ENCODE data around the gene LUC7L2.
"Not testable (repeated sequence)": the region's sequence is repeated elsewhere in the genome, so short reads cannot be mapped to it uniquely, and the experiment has no call there.

Gene LUC7L2

DNA sequence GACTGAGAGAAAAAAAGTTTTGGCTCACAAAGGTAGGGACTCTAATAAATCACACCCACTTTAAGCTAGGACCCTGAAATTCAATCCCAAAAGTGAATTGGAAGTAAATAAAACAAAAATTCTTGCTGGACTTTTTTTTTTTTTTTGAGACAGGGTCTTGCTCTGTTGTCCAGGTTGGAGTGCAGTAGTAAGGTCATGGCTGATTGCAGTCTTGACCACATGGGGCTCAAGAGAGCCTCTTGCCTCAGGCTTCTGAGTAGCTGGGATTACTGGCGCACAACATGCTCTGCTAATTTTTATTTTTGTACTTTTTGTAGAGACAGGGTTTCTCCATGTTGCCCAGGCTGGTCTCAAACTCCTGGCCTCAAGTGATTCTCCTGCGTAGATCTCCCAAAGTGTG lies 5.0 kb upstream of the LUC7L2 start:
- H3K4me3 ChIP-seq (ENCODE audit: low read depth, low read length) = no peak overlapping the region
- TF ChIP-seq POLR2A (IDR thresholded peaks at IDR 0.05; ENCODE audit: extremely low read depth, insufficient read length) (no peak), MYC (IDR thresholded peaks at IDR 0.05; ENCODE audit: low read depth, low read length) (no peak)
- TF ChIP-seq, protein P1, sequence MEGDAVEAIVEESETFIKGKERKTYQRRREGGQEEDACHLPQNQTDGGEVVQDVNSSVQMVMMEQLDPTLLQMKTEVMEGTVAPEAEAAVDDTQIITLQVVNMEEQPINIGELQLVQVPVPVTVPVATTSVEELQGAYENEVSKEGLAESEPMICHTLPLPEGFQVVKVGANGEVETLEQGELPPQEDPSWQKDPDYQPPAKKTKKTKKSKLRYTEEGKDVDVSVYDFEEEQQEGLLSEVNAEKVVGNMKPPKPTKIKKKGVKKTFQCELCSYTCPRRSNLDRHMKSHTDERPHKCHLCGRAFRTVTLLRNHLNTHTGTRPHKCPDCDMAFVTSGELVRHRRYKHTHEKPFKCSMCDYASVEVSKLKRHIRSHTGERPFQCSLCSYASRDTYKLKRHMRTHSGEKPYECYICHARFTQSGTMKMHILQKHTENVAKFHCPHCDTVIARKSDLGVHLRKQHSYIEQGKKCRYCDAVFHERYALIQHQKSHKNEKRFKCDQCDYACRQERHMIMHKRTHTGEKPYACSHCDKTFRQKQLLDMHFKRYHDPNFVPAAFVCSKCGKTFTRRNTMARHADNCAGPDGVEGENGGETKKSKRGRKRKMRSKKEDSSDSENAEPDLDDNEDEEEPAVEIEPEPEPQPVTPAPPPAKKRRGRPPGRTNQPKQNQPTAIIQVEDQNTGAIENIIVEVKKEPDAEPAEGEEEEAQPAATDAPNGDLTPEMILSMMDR (IDR thresholded peaks at IDR 0.05; ENCODE audit: low read depth, low read length) = no peak
- TF ChIP-seq, protein P2, sequence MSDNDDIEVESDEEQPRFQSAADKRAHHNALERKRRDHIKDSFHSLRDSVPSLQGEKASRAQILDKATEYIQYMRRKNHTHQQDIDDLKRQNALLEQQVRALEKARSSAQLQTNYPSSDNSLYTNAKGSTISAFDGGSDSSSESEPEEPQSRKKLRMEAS (IDR thresholded peaks at IDR 0.05; ENCODE audit: low read depth, low read length) = no peak
- peak; percentile 43 for DNase-seq (ENCODE audit: low read depth)

- DNase-seq (ENCODE audit: low read depth) = peak; percentile 85
- TF ChIP-seq, protein P2 (IDR thresholded peaks at IDR 0.05; ENCODE audit: low read depth, low read length) = no peak
- no peak for TF ChIP-seq POLR2A (IDR thresholded peaks at IDR 0.05; ENCODE audit: extremely low read depth, insufficient read length)
- TF ChIP-seq MYC (IDR thresholded peaks at IDR 0.05; ENCODE audit: low read depth, low read length) = no peak
- TF ChIP-seq, protein P1 (IDR thresholded peaks at IDR 0.05; ENCODE audit: low read depth, low read length) = no peak
- no peak overlapping the region for H3K4me3 ChIP-seq (ENCODE audit: low read depth, low read length)
These were observed 4.4 kb upstream of the LUC7L2 start for GRCh38 chr7:139355320-139355719.

- H3K4me3 ChIP-seq (ENCODE audit: low read depth, low read length) = peak overlapping the region; percentile 83
- not testable (repeated sequence) for DNase-seq (ENCODE audit: low read depth)
These were observed 1.8 kb upstream of the LUC7L2 start for GRCh38 chr7:139357729-139358506.

GRCh38 chr7:139358541-139359365 lies 941 bp upstream of the LUC7L2 start:
- TF ChIP-seq, protein P2 (IDR thresholded peaks at IDR 0.05; ENCODE audit: low read depth, low read length) = no peak
- TF ChIP-seq, protein P1 (IDR thresholded peaks at IDR 0.05; ENCODE audit: low read depth, low read length) = no peak
- TF ChIP-seq MYC (IDR thresholded peaks at IDR 0.05; ENCODE audit: low read depth, low read length) = no peak
- peak; percentile 72 for DNase-seq (ENCODE audit: low read depth)
- peak overlapping the region; percentile 83 for H3K4me3 ChIP-seq (ENCODE audit: low read depth, low read length)

GRCh38 chr7:139360210-139360947 lies 685 bp downstream of the LUC7L2 start:
- TF ChIP-seq MYC (IDR thresholded peaks at IDR 0.05; ENCODE audit: low read depth, low read length) = peak; percentile 89
- TF ChIP-seq, protein P1 (IDR thresholded peaks at IDR 0.05; ENCODE audit: low read depth, low read length) = no peak
- TF ChIP-seq, protein P2 (IDR thresholded peaks at IDR 0.05; ENCODE audit: low read depth, low read length) = peak; percentile 91
- TF ChIP-seq POLR2A (IDR thresholded peaks at IDR 0.05; ENCODE audit: extremely low read depth, insufficient read length) = peak; percentile 46
- DNase-seq (ENCODE audit: low read depth) = peak; percentile 99

GRCh38 chr7:139360948-139361307 lies 1.2 kb downstream of the LUC7L2 start:
- DNase-seq (ENCODE audit: low read depth) = no peak
- peak overlapping the region; percentile 83 for H3K4me3 ChIP-seq (ENCODE audit: low read depth, low read length)
- TF ChIP-seq POLR2A (IDR thresholded peaks at IDR 0.05; ENCODE audit: extremely low read depth, insufficient read length) (no peak), MYC (IDR thresholded peaks at IDR 0.05; ENCODE audit: low read depth, low read length) (no peak)
- TF ChIP-seq, protein P1 (IDR thresholded peaks at IDR 0.05; ENCODE audit: low read depth, low read length) = no peak
- TF ChIP-seq, protein P2 (IDR thresholded peaks at IDR 0.05; ENCODE audit: low read depth, low read length) = no peak

More at GRCh38 chr7:139360210-139360947, 685 bp downstream of the LUC7L2 start:
- H3K4me3 ChIP-seq (ENCODE audit: low read depth, low read length) = peak overlapping the region; percentile 83
